Hypothalamus (tissue), 51 donors: ENCODE results near the gene MCAT.

Experiments
- DNase-seq, 51 donors: peaks; one replicate each; lab custom pipeline; 2025; lab: John Stamatoyannopoulos, UW

Gene MCAT

GRCh38 chr22:43173566-43173965 lies 30.4 kb upstream of the MCAT start:
- DNase-seq: no peak

- no peak for DNase-seq
Measured at GRCh38 chr22:43172191-43172590, 29.0 kb upstream of the MCAT start.

- no peak for DNase-seq
Measured at GRCh38 chr22:43171607-43172006, 28.4 kb upstream of the MCAT start.

GRCh38 chr22:43171019-43171491 lies 27.9 kb upstream of the MCAT start:
- no peak for DNase-seq

GRCh38 chr22:43170131-43170480 lies 26.9 kb upstream of the MCAT start:
- no peak for DNase-seq

GRCh38 chr22:43169310-43170130 lies 26.3 kb upstream of the MCAT start:
- DNase-seq: no peak

- no peak for DNase-seq
Measured at GRCh38 chr22:43168471-43169309, 25.5 kb upstream of the MCAT start.

- DNase-seq: no peak
Measured at GRCh38 chr22:43167001-43167589, 23.9 kb upstream of the MCAT start.

GRCh38 chr22:43166132-43166930 lies 23.1 kb upstream of the MCAT start:
- no peak for DNase-seq

GRCh38 chr22:43164636-43165035 lies 21.4 kb upstream of the MCAT start:
- no peak for DNase-seq

- no peak for DNase-seq
Measured at GRCh38 chr22:43163241-43163795, 20.1 kb upstream of the MCAT start.

- no peak for DNase-seq
Measured at GRCh38 chr22:43162412-43163150, 19.4 kb upstream of the MCAT start.

- no peak for DNase-seq
Measured at GRCh38 chr22:43160497-43161126, 17.4 kb upstream of the MCAT start.

- no peak for DNase-seq
Measured at GRCh38 chr22:43159484-43160178, 16.4 kb upstream of the MCAT start.

GRCh38 chr22:43158778-43159483 lies 15.7 kb upstream of the MCAT start:
- DNase-seq: no peak

GRCh38 chr22:43157874-43158546 lies 14.8 kb upstream of the MCAT start:
- no peak for DNase-seq

GRCh38 chr22:43156413-43156812 lies 13.2 kb upstream of the MCAT start:
- DNase-seq: no peak
